Panc1 (cell line): Measurements from ENCODE around the gene CAMKK2. TPM values are rescaled to one million over a fixed set of nuclear protein-coding genes. Genes with fewer than 3 reads are reported as not detected.

Source experiments
- ATAC-seq: fragments of 200-7000 bp; cut with Tn5 transposase; 2 replicates; pipeline ENCODE4 v1.9.1; 2020; ENCODE audit warnings: mild to moderate bottlenecking, moderate library complexity
- BruUV-seq: library from RNA; stranded (reverse); fragments of 400-500 nt; replicated peaks from 2 replicates; lab custom pipeline; 2021; lab: Mats Ljungman, UMichigan
- CTCF ChIA-PET: fragments of 300-600 bp; sonication (Branson Sonifier 250); formaldehyde crosslinking; loops from one replicate; lab custom pipeline; 2022; ENCODE audit warnings: antibody characterized with exemption; lab: Charles Lee
- POLR2A ChIA-PET: fragments of 300-600 bp; sonication (Branson Sonifier 250); formaldehyde crosslinking; loops from one replicate; lab custom pipeline; 2022; ENCODE audit warnings: antibody characterized with exemption; lab: Charles Lee
- DNase-seq: peaks from one replicate; pipeline ENCODE4 v3.0.0-alpha.2; 2010; ENCODE audit warnings: low read depth, low spot score
- H3K27ac ChIP-seq: 2 replicates; pipeline ENCODE4 v1.5.1; 2011; ENCODE audit warnings: mild to moderate bottlenecking, low read length, inconsistent platforms
- H3K27me3 ChIP-seq: fragments of 200-500 bp; sonication (Bioruptor generic); 2 replicates; pipeline ENCODE4 v1.6.0; 2014; ENCODE audit warnings: low read length, inconsistent platforms; ENCODE audit not compliant: control insufficient read depth, insufficient read depth
- H3K36me3 ChIP-seq: fragments of 200-500 bp; sonication (Bioruptor generic); 2 replicates; pipeline ENCODE4 v1.5.1; 2014; ENCODE audit warnings: inconsistent platforms, mild to moderate bottlenecking, low read length, moderate library complexity; ENCODE audit not compliant: control insufficient read depth, insufficient read depth
- H3K4me1 ChIP-seq: 2 replicates; pipeline ENCODE4 v1.5.1; 2011; ENCODE audit warnings: inconsistent platforms, mild to moderate bottlenecking, low read length, moderate library complexity; ENCODE audit not compliant: control insufficient read depth, insufficient read depth
- H3K4me3 ChIP-seq, 2 experiments: 2 replicates each; pipeline ENCODE4 v1.5.1; 2011 to 2012; ENCODE audit warnings: low read depth in 2 of 2, low read length in 2 of 2, mild to moderate bottlenecking in 2 of 2, inconsistent platforms in 1 of 2, moderate library complexity in 1 of 2
- H3K9me3 ChIP-seq: fragments of 200-500 bp; sonication (Bioruptor generic); 2 replicates; pipeline ENCODE4 v1.5.1; 2014; ENCODE audit warnings: low read depth, mild to moderate bottlenecking, inconsistent platforms, low read length, moderate library complexity; ENCODE audit not compliant: control insufficient read depth, insufficient read depth
- CTCF ChIP-seq: fragments of 450-650 bp; IDR thresholded peaks from 2 replicates; pipeline ENCODE4 v1.5.1; 2017; ENCODE audit warnings: mild to moderate bottlenecking
- POLR2AphosphoS5 ChIP-seq: IDR thresholded peaks from 2 replicates; pipeline ENCODE4 v1.6.1; 2012; ENCODE audit warnings: mild to moderate bottlenecking, low read depth, low read length, moderate library complexity
- REST ChIP-seq, 2 experiments: IDR thresholded peaks; 2 replicates each; pipeline ENCODE4 v1.6.1; 2011 to 2012; ENCODE audit warnings: low read depth in 2 of 2, control low read depth in 1 of 2, low read length in 1 of 2, mild to moderate bottlenecking in 1 of 2, moderate library complexity in 1 of 2; ENCODE audit not compliant: insufficient read depth in 1 of 2
- SIN3A ChIP-seq: IDR thresholded peaks from 2 replicates; pipeline ENCODE4 v1.6.1; 2012; ENCODE audit warnings: low read depth, mild to moderate bottlenecking, low read length, moderate library complexity, borderline replicate concordance; ENCODE audit not compliant: insufficient read depth
- TCF7L2 ChIP-seq: IDR thresholded peaks from 2 replicates; pipeline ENCODE4 v1.6.1; 2011; ENCODE audit warnings: mild to moderate bottlenecking, low read depth, low read length, inconsistent platforms
- in situ Hi-C: cut with HindIII; loops from 2 replicates; pipeline ENCODE4 v1.10.0; 2016; ENCODE audit warnings: low sequenced_read_pairs, low pct_unique_long_range_greater_than_20kb
- intact Hi-C: fragments of 100-400 bp; cut with micrococcal nuclease; formaldehyde crosslinking; loops from one replicate; pipeline ENCODE4 v1.10.0; 2022; ENCODE audit not compliant: unreplicated experiment
- total RNA-seq: library from RNA; stranded (reverse); gene quantifications from one replicate; pipeline ENCODE4 v1.2.1, GENCODE V29; 2021; ENCODE audit not compliant: unreplicated experiment

The CAMKK2 gene
- total RNA-seq, 1 experiment from 2014 or later = 37.8 TPM

GRCh38 chr12:121261398-121261797 lies 35.1 kb downstream of the CAMKK2 start:
- ATAC-seq = no peak
- intact Hi-C loops = no loop called here
- ChIA-PET POLR2A (no interaction called here), CTCF (no interaction called here)
- Histone ChIP-seq H3K36me3 (no peaks in the 10 kb centered on the region; the same call in 1 of the 2 replicates), H3K9me3 (no peaks in the 10 kb centered on the region), H3K4me3 (no peak overlapping the region), H3K4me1 (no peaks in the 10 kb centered on the region), H3K27me3 (no peaks in the 10 kb centered on the region), H3K27ac (no peak overlapping the region)
- no TSS peak for BruUV-seq
- in situ Hi-C loops = no loop called here
- TF ChIP-seq CTCF = no peak
- TF ChIP-seq TCF7L2 = no peak
- TF ChIP-seq REST (IDR thresholded peaks at IDR 0.05; ENCODE audit: insufficient read depth in 1 of 2, low read depth in 2 of 2, low read length in 1 of 2) = no peak
- TF ChIP-seq POLR2AphosphoS5 = no peak
- no peak for TF ChIP-seq SIN3A
- no peak for DNase-seq

DNA sequence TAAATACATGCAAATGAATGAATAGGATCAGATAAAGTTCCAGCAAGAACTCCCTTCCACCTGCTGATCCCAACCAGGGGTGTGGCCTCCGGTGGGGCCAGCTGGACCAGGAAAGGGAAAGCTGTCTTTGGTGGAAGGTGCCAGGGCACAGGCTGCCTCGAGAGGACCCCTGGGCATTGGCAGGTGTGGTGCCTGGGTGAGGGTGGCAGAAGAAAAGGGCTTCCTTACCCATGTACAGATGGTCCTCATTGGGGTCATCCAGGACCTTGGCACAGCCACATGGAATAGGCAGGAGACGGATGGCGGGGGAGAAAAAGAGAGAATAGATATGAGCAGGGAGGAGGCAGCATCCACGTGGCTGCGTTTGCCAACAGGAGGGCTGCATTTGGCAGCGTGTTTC lies 36.4 kb downstream of the CAMKK2 start:
- in situ Hi-C loops = no loop called here
- POLR2A ChIA-PET = no interaction called here

More for the DNA sequence above, 36.4 kb downstream of the CAMKK2 start:
- CTCF ChIA-PET = no interaction called here
- Histone ChIP-seq H3K4me3 (no peak overlapping the region), H3K36me3 (no peaks in the 10 kb centered on the region; the same call in 1 of the 2 replicates), H3K27ac (no peak overlapping the region), H3K27me3 (no peaks in the 10 kb centered on the region), H3K4me1 (no peaks in the 10 kb centered on the region), H3K9me3 (no peaks in the 10 kb centered on the region)
- ATAC-seq = no peak
- intact Hi-C loops = no loop called here
- BruUV-seq = no TSS peak
- TF ChIP-seq REST (IDR thresholded peaks at IDR 0.05; ENCODE audit: insufficient read depth in 1 of 2, low read depth in 2 of 2, low read length in 1 of 2) = no peak
- TF ChIP-seq TCF7L2 = no peak
- TF ChIP-seq POLR2AphosphoS5 = no peak
- TF ChIP-seq SIN3A = no peak
- no peak for DNase-seq
